HG02588 (cell line): ENCODE results near the gene C1QTNF9B.
"Not testable (repeated sequence)": the region's sequence is repeated elsewhere in the genome, so short reads cannot be mapped to it uniquely, and the experiment has no call there.

Source experiments
- ATAC-seq: cut with Tn5 transposase; IDR thresholded peaks from one replicate; pipeline ENCODE4 v1.9.1; 2021; ENCODE audit warnings: mild to moderate bottlenecking, moderate library complexity; ENCODE audit not compliant: unreplicated experiment

The C1QTNF9B gene

GRCh38 chr13:23897452-23897919 lies at the start of gene C1QTNF9B:
Gene C1QTNF9B (minus strand): TSS chr13:23897502.
- not testable (repeated sequence) for ATAC-seq

- ATAC-seq, result no peak
Observed at GRCh38 chr13:23946900-23947299, 49.6 kb upstream of the C1QTNF9B start.

GRCh38 chr13:23946067-23946466 lies 48.8 kb upstream of the C1QTNF9B start:
- no peak for ATAC-seq

- no peak for ATAC-seq
Observed at GRCh38 chr13:23945612-23946011, 48.3 kb upstream of the C1QTNF9B start.

GRCh38 chr13:23941211-23941610 lies 43.9 kb upstream of the C1QTNF9B start:
- no peak for ATAC-seq

- ATAC-seq, result not testable (repeated sequence)
Observed at GRCh38 chr13:23939666-23940065, 42.4 kb upstream of the C1QTNF9B start.

- no peak for ATAC-seq
Observed at GRCh38 chr13:23934520-23934919, 37.2 kb upstream of the C1QTNF9B start.

GRCh38 chr13:23928985-23929384 lies 31.7 kb upstream of the C1QTNF9B start:
- ATAC-seq, result no peak

GRCh38 chr13:23923031-23923430 lies 25.7 kb upstream of the C1QTNF9B start:
- ATAC-seq, result no peak

- no peak for ATAC-seq
Observed at GRCh38 chr13:23922005-23922932, 25.0 kb upstream of the C1QTNF9B start.

- ATAC-seq, result no peak
Observed at GRCh38 chr13:23921451-23921888, 24.2 kb upstream of the C1QTNF9B start.

GRCh38 chr13:23919006-23919405 lies 21.7 kb upstream of the C1QTNF9B start:
- no peak for ATAC-seq

GRCh38 chr13:23918208-23918607 lies 20.9 kb upstream of the C1QTNF9B start:
- ATAC-seq, result no peak

- ATAC-seq, result no peak
Observed at GRCh38 chr13:23915308-23915707, 18.0 kb upstream of the C1QTNF9B start.

- ATAC-seq, result no peak
Observed at GRCh38 chr13:23912469-23912868, 15.2 kb upstream of the C1QTNF9B start.

- no peak for ATAC-seq
Observed at GRCh38 chr13:23909606-23910005, 12.3 kb upstream of the C1QTNF9B start.

GRCh38 chr13:23905766-23906165 lies 8.5 kb upstream of the C1QTNF9B start:
- no peak for ATAC-seq

GRCh38 chr13:23903906-23904280 lies 6.6 kb upstream of the C1QTNF9B start:
- ATAC-seq, result no peak

GRCh38 chr13:23902975-23903905 lies 5.9 kb upstream of the C1QTNF9B start:
- ATAC-seq, result no peak

- no peak for ATAC-seq
Observed at GRCh38 chr13:23901365-23901764, 4.1 kb upstream of the C1QTNF9B start.

- ATAC-seq, result no peak
Observed at GRCh38 chr13:23899555-23899954, 2.3 kb upstream of the C1QTNF9B start.
